Gastrocnemius medialis (tissue), 4 donors: ENCODE measurements around the gene ZBTB20. TPM values are rescaled to one million over a fixed set of nuclear protein-coding genes. Genes with fewer than 3 reads are reported as not detected.

Experiments
- ATAC-seq, 2 donors: fragments of 150-250 bp; one replicate each; pipeline ENCODE4 v1.9.1; 2016
- DNase-seq, 2 donors: peaks; one replicate each; pipeline ENCODE4 v3.0.0-alpha.2; 2019
- H3K27ac ChIP-seq, 4 donors: fragments of 200-600 bp; sonication (generic); 1 replicate in 1 of 4; 2 replicates in 3 of 4; pipeline ENCODE4 v1.5.1; 2016 to 2018; ENCODE audit warnings: mild to moderate bottlenecking in 2 of 4, moderate library complexity in 1 of 4
- H3K27me3 ChIP-seq, 3 donors: fragments of 200-600 bp; sonication (generic) in 2 of 3; 1 replicate in 1 of 3; 2 replicates in 2 of 3; pipeline versions ENCODE4 v1.5.1 to v1.6.0; 2016 to 2019; ENCODE audit warnings: mild to moderate bottlenecking in 1 of 3, moderate library complexity in 1 of 3
- H3K36me3 ChIP-seq, 2 donors: fragments of 200-600 bp; sonication (generic) in 1 of 2; one replicate each; pipeline ENCODE4 v1.5.1; 2017 to 2018
- H3K4me1 ChIP-seq, 2 donors: fragments of 200-600 bp; sonication (generic) in 1 of 2; one replicate each; pipeline ENCODE4 v1.5.1; 2016 to 2017; ENCODE audit warnings: mild to moderate bottlenecking in 2 of 2
- H3K4me3 ChIP-seq, 4 donors: fragments of 200-600 bp; sonication (generic) in 3 of 4; 1 replicate in 1 of 4; 2 replicates in 3 of 4; pipeline ENCODE4 v1.5.1; 2016 to 2019; ENCODE audit warnings: mild to moderate bottlenecking in 2 of 4
- H3K9me3 ChIP-seq, 3 donors: fragments of 200-600 bp; sonication (generic) in 2 of 3; 1 replicate in 1 of 3; 2 replicates in 2 of 3; pipeline ENCODE4 v1.5.1; 2016 to 2019
- CTCF ChIP-seq, 5 experiments: fragments of 450-650 bp in 3 of 5; fragments of 200-600 bp in 2 of 5; sonication (generic) in 2 of 5; IDR thresholded peaks in 4 of 5; conservative IDR thresholded peaks in 1 of 5; 1 replicate in 4 of 5; 2 replicates in 1 of 5; pipeline ENCODE4 v1.5.1; 2016 to 2019; ENCODE audit warnings: antibody characterized with exemption in 5 of 5, mild to moderate bottlenecking in 3 of 5, moderate library complexity in 3 of 5
- POLR2A ChIP-seq, 2 donors: fragments of 450-650 bp; IDR thresholded peaks; one replicate each; pipeline ENCODE4 v1.6.1; 2017; ENCODE audit warnings: antibody characterized with exemption in 2 of 2, mild to moderate bottlenecking in 2 of 2, moderate library complexity in 2 of 2
- in situ Hi-C, 4 donors: fragments of 200-750 bp; cut with MboI; loops; one replicate each; pipeline versions ENCODE4 v1.15.0 to v1.8.0; 2017; ENCODE audit warnings: low sequenced_read_pairs in 4 of 4
- intact Hi-C: fragments of 100-400 bp; cut with DNase I; formaldehyde crosslinking; loops from one replicate; pipeline ENCODE4 v1.15.1; 2023; ENCODE audit warnings: low total_unique reads
- total RNA-seq, 4 donors: library from RNA; depleted of rRNA; stranded (reverse); fragments of >200 nt; gene quantifications; one replicate each; pipeline versions ENCODE4 v1.1.0 to v1.2.3, GENCODE V29; 2016

Gene ZBTB20
- total RNA-seq, 4 donors from 2014 or later: 47.6 to 86.5 (median 69.0) TPM

- H3K4me3 ChIP-seq: no peak overlapping the region
- H3K27me3 ChIP-seq: no peaks in the 10 kb centered on the region
- DNase-seq (no peak), ATAC-seq (no peak)
- no peaks in the 10 kb centered on the region for H3K9me3 ChIP-seq
- H3K27ac ChIP-seq: no peak overlapping the region
- intact Hi-C loops (no loop called here), in situ Hi-C loops (loop anchor here (10.0 to 25.0 kb wide), 4 partner anchors 66 to 799 kb away; no protein-coding TSS in a partner anchor)
- no peak for TF ChIP-seq POLR2A (IDR thresholded peaks at IDR 0.05)
- no peak for TF ChIP-seq CTCF (IDR thresholded peaks at IDR 0.05 in 4 of 5, conservative IDR thresholded peaks at IDR 0.05 in 1 of 5)
- no peaks in the 10 kb centered on the region for H3K36me3 ChIP-seq
- H3K4me1 ChIP-seq: no peaks in the 10 kb centered on the region
These were observed 14.2 kb upstream of the ZBTB20 start for GRCh38 chr3:115161168-115161834.

- Histone ChIP-seq H3K27ac (no peak overlapping the region), H3K4me3 (no peak overlapping the region), H3K27me3 (no peaks in the 10 kb centered on the region), H3K36me3 (no peaks in the 10 kb centered on the region), H3K9me3 (no peaks in the 10 kb centered on the region), H3K4me1 (no peaks in the 10 kb centered on the region)
- TF ChIP-seq CTCF (IDR thresholded peaks at IDR 0.05 in 4 of 5, conservative IDR thresholded peaks at IDR 0.05 in 1 of 5) (no peak), POLR2A (IDR thresholded peaks at IDR 0.05) (no peak)
- intact Hi-C loops (no loop called here), in situ Hi-C loops (loop anchor here (10.0 to 25.0 kb wide), 4 partner anchors 65 to 798 kb away; no protein-coding TSS in a partner anchor)
- ATAC-seq (no peak), DNase-seq (no peak)
These were observed 13.2 kb upstream of the ZBTB20 start for GRCh38 chr3:115160295-115160694.

GRCh38 chr3:115156046-115156654, 9.1 kb upstream of the ZBTB20 start:
- ATAC-seq (no peak), DNase-seq (no peak)
- no peak overlapping the region for H3K27ac ChIP-seq
- no peaks in the 10 kb centered on the region for H3K9me3 ChIP-seq
- H3K27me3 ChIP-seq: no peaks in the 10 kb centered on the region
- in situ Hi-C loops (loop anchor here in 2 of 4 donors (10.0 to 25.0 kb wide), 3 partner anchors 319 to 794 kb away; no protein-coding TSS in a partner anchor), intact Hi-C loops (loop anchor here (10.0 kb wide), 1 partner anchor 791 kb away; no protein-coding TSS in a partner anchor)
- no peak overlapping the region for H3K4me3 ChIP-seq
- H3K36me3 ChIP-seq: no peaks in the 10 kb centered on the region
- H3K4me1 ChIP-seq: no peaks in the 10 kb centered on the region
- TF ChIP-seq CTCF (IDR thresholded peaks at IDR 0.05 in 4 of 5, conservative IDR thresholded peaks at IDR 0.05 in 1 of 5) (no peak), POLR2A (IDR thresholded peaks at IDR 0.05) (no peak)

GRCh38 chr3:115154611-115155010, 7.5 kb upstream of the ZBTB20 start:
- in situ Hi-C loops (loop anchor here in 2 of 4 donors (10.0 to 25.0 kb wide), 3 partner anchors 317 to 792 kb away; no protein-coding TSS in a partner anchor), intact Hi-C loops (loop anchor here (10.0 kb wide), 1 partner anchor 790 kb away; no protein-coding TSS in a partner anchor)
- no peak for TF ChIP-seq POLR2A (IDR thresholded peaks at IDR 0.05)
- no peak for TF ChIP-seq CTCF (IDR thresholded peaks at IDR 0.05 in 4 of 5, conservative IDR thresholded peaks at IDR 0.05 in 1 of 5)
- Histone ChIP-seq H3K27me3 (no peaks in the 10 kb centered on the region), H3K9me3 (no peaks in the 10 kb centered on the region), H3K36me3 (no peaks in the 10 kb centered on the region), H3K27ac (no peak overlapping the region), H3K4me1 (no peaks in the 10 kb centered on the region), H3K4me3 (no peak overlapping the region)
- DNase-seq: no peak
- no peak for ATAC-seq
